CD4-positive, alpha-beta T cell treated with Interferon alpha-2 for 1 hour (primary cell): ENCODE measurements around the gene DAB1.

Experiments used
- DNase-seq, 2 donors: peaks; one replicate each; pipeline ENCODE4 v3.0.0-alpha.2; 2020 to 2022

The DAB1 gene

DNA sequence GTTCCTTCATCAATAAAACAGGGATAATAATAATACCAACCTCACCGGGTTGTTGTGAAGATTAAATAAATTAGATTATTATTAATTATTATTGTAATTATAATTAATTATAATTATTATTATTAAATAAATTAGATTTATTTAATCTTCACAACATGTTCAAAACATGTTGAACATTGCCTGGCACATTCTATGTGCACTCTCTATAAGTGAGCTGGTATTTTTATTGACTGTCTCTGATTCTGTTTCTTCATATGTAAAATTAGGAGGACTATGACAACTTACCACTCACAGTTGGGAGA, 457.2 kb downstream of the DAB1 start:
- no peak for DNase-seq

DNA sequence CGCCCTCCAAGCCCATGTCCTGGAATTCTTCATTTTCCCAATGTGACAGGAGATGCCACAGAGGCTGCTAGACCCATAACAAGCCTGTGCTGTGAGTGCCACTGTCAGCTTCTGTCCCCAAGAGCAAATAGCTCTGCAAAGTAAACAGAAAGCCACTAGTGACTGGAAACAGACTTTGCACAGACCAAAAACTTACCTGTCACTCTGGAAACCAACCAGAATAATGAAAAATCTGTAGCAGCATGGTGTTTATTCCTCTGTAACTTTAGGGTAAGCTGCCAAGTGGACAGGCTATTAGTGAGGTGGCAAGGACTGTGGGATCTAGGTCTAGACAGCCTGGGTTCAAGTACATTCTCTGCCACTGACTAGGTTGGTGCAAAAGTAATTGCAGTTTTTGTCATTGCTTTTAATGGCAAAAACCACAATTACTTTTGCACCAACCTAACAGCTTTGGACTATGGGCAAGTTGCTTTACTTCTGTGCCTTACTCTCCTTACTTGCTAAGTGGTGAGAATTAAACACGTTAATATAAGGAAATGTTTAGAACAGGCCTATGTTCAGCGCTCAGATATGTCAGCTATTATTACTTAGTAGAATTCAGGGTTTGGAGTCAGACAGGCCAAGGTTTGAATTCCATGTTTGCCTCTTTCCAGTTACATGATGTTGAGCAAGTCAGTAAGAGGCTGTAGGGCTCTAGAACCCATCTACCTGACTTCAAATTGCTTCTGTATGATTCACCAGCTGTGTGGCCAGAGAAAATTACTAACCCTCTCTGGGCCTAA, 457.8 kb downstream of the DAB1 start, which contains the start of gene C8B:
Gene C8B, minus strand, starts transcription at position 100 of the 782 bp plus-strand sequence. Its CDS starts 67 bp downstream, at position 33.
- DNase-seq, result no peak

DNA sequence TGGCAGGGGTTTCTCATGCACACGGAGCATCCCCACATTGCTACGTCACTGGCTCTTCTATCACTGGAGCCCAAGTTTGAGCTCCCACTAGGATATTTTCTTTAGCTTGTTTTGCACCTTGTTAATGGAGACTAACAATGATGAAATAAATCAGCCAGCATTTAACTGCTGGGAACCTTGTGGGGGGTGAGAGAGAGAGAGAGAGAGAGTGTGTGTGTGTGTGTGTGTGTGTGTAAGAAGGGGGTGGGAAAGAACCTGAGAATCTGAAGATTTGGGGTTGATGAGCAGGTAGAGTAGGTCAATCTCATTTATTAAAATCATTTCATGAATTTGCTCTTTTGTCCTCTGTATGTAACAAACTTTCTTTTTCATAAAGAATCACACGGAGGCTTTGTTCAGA, 458.7 kb downstream of the DAB1 start:
- no peak for DNase-seq

DNA sequence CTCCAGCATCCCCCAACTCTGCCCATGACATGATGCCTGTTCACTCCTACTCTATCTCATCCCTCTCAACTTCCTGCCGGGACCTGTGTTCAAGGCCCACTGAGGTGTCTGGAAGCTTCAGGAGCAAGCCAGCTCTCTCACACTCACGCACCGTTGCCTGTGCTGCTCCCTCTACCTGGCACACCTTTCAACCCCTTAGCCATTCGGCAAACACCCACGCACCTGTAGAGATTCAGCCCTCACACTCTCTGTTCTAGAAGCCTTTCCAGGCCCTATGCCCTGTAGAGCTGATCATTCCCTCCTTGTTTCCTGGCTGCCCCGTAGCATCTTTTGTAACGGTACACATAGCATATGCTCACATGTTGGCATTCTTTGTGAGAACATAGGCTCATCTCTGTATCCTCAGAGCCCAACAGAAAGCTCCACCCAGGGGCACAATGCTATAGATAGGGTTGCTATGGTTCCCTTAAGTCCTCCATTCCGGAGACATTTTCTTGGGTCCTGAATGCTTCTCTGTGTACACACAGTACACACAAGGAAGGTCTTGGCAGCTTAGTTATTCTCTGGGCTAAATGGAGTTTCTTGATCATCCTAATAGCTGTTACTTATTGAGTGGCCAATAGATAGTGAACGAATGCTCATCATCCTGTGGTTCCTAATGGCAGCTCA, 459.4 kb downstream of the DAB1 start:
- DNase-seq, result no peak

DNA sequence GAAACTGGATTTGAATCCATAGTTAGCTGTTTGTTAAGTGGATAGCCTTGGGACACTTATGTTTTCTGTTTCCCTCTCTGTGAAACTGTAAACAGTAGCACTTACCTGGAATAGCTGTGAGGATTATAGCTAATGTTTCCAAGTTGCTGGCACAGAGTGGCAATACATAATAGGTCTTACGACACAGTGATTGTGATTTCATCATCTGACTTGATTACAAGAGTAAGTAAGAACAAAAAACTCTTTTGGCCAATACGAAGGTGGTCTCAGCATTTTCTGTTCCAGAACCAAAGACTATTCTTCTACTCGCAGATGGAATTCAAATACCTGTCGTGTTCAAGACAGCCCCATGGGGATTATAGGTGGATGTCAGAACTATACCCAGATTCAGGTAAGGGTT, 460.2 kb downstream of the DAB1 start:
- DNase-seq, result no peak

DNA sequence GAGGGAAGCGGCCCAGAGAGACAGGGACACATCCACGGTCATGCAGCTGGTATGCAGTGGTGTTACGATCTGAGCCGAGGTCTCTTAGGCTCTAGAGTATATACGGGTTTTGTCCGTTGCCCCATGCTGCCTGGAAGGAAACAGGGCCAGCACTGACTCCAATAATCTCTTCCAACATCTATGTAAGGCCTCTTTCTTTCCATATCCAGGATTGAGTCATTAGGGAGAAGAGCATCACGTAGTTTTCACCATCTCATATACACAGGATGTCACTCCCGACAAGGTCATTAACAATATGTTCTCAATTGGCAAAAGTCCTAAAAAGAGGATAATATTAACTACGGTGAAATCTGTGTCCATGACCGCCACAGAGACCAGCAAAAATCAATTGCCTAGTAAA, 462.4 kb downstream of the DAB1 start:
- no peak for DNase-seq

DNA sequence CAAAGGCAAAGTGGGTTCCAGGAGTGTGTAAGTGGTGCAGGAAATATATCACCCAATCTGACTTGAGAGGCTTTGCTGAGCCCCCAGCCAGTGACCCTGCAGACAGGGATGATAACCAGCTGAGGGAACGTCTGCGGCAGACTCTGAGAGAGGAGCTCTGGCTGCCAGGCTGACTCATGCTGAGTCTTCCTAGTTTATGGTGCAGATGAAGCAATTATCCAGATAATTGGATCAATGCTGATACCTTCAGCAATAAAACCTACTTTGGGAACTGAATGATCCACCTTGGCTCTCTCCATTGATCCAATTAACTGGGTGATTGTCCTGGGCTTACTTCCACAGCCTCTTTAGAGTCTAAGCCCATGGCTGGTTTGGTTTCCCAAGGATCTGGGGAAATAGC, 465.3 kb downstream of the DAB1 start:
- DNase-seq, result no peak

DNA sequence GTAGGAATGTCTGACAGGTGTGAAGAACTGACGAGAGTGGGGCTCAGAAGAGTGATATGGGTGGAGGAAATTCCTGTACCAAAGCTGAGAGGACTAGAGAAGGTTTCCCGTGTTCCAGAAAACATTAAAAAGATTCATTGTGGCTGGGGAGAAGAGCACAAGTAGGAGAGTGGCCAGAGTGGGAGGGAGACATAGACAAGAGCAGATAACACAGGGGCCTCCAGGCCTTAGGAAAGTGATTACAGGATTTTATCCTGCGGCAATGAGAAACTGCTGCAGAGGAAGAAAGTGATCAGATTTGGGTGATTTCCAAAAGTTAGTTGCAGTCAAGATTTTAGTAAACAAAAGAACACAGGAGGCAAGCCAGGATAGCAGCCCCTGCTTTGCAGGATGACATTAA, 465.9 kb downstream of the DAB1 start:
- DNase-seq, result no peak

DNA sequence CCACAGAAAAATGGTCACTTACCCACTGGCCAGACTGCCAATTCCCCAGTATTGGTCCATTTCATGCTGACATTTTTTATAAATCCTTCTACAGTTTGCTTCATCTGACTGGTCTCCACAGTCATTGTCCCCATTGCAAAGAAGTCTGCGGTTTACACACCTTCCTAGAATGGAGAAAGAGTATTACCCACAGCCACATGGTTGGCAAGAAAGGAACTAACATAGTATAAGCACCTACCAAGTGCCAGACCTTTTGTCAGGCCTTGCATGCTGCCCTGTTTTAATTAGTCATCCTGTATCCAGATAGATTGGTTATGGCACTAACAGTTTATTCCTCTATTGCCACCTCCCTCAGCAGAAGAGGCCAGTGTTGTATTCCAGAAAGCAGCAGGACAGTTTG, 469.2 kb downstream of the DAB1 start:
- DNase-seq, result no peak

DNA sequence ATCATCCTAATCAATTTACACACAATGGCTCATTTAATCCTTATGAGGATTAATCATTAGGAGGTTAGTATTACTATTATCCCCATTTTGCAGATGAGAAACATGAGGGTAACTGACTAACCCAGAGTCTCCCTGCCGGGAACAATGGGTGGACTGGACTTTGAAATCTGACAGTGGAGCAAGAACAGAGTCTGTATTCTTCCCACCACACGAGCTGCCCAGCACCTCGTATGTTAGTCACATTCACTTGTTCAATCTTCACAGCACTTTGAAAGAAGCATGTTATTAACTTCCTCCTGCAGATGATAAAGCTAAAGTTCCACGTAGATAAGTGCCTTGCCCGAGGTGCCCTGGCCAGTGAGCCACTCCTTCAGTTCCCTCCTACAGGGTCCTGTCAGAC, 470.5 kb downstream of the DAB1 start:
- DNase-seq, result no peak

DNA sequence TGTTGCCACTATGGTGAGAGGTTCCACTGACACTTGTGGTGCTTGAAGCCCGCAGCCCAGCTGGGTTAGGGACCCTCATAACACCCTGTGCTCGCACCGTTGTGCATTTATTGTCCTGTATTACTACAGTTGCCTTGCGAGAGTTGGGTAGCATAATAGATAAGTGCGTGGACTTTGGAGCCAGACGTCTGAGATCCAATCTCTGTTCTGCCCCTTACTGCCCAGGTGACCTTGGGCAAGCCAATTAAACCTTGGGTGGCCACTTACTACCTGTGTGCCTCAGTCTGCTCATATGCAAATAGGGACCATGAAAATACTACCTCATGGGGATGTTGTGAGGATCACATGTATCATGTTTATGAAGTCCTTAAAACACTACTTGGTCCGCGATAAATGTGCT, 471.4 kb downstream of the DAB1 start:
- no peak for DNase-seq

DNA sequence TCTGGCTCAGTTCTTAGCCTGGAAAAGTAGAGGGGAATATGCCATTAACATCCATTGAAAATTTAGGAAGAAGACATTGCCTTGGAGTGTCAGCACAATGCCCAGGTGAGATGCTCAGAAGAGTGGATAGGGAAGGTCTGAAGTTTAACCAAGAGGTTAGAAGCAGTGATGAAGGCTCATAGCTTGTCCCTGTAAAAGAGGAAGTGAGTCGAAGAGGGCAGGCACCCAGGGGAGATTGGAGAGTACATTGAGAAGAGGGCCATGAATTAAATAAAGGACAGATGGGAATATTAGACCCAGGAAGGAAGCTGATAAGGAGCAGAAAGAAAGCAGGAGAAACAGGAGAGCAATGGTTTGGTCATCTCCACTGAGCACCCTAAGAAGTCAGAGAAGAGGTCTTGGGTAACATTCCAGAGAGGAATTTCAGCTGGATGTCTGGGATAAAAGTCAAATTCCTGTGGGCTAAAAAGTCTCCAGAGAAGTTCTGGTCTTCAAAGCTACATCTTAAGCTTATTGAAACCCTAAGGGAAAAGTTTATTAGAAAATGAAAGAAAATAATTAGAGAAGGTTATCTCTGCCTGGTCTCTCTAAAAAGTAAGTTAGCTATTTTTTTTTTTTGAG, 475.3 kb downstream of the DAB1 start:
- DNase-seq, result no peak
